ENCODE measurements around the gene VAT1.
A peak's percentile ranks its signal among the peaks of the same experiment; 100 is the strongest.
"Not testable (repeated sequence)": the region's sequence is repeated elsewhere in the genome, so short reads cannot be mapped to it uniquely, and the experiment has no call there.

Gene VAT1

GRCh38 chr17:43003542-43004172, 18.5 kb downstream of the VAT1 start:
- DNase-seq = no peak

- DNase-seq = not testable (repeated sequence)
Observed at GRCh38 chr17:43000894-43001293, 21.3 kb downstream of the VAT1 start.

GRCh38 chr17:42999003-42999525, 23.1 kb downstream of the VAT1 start:
- DNase-seq = no peak

- DNase-seq = peak; percentile 99
Observed at GRCh38 chr17:42997984-42998938, 23.9 kb downstream of the VAT1 start, which contains the start of gene RPL27. RPL27 (plus strand) TSS chr17:42998419; CDS start chr17:42998751, 332 bp downstream.

GRCh38 chr17:42997390-42997983, 24.7 kb downstream of the VAT1 start:
- DNase-seq = no peak

GRCh38 chr17:42993913-42994312, 28.3 kb downstream of the VAT1 start:
- DNase-seq = not testable (repeated sequence)

GRCh38 chr17:42992872-42993271, 29.3 kb downstream of the VAT1 start:
- DNase-seq = no peak

- no peak for DNase-seq
Observed at GRCh38 chr17:42991471-42991870, 30.7 kb downstream of the VAT1 start.

GRCh38 chr17:42989726-42990652, 32.2 kb downstream of the VAT1 start:
- no peak for DNase-seq

GRCh38 chr17:42989141-42989540, 33.0 kb downstream of the VAT1 start:
- no peak for DNase-seq

GRCh38 chr17:42985225-42985624, 37.0 kb downstream of the VAT1 start:
- no peak for DNase-seq

- DNase-seq = no peak
Observed at GRCh38 chr17:42982266-42982665, 39.9 kb downstream of the VAT1 start.

- DNase-seq = peak; percentile 56
Observed at GRCh38 chr17:42980766-42981397, 41.3 kb downstream of the VAT1 start.

- peak; percentile 91 for DNase-seq
Observed at GRCh38 chr17:42980274-42980765, 41.9 kb downstream of the VAT1 start, which contains the start of gene RUNDC1. RUNDC1 (plus strand) TSS chr17:42980565; CDS start chr17:42980577, 12 bp downstream.

GRCh38 chr17:42979511-42980273, 42.5 kb downstream of the VAT1 start, which contains the start of gene PTGES3L:
PTGES3L (minus strand) TSS chr17:42980080; CDS start chr17:42980053, 27 bp downstream.
- peak; percentile 31 for DNase-seq

- not testable (repeated sequence) for DNase-seq
Observed at GRCh38 chr17:42975701-42976100, 46.5 kb downstream of the VAT1 start.

GRCh38 chr17:42975265-42975664, 46.9 kb downstream of the VAT1 start:
- no peak for DNase-seq

GRCh38 chr17:42973323-42973722, 48.9 kb downstream of the VAT1 start:
- DNase-seq = not testable (repeated sequence)

- DNase-seq = no peak
Observed at GRCh38 chr17:42971589-42971988, 50.6 kb downstream of the VAT1 start.

- DNase-seq = no peak
Observed at GRCh38 chr17:42969001-42969581, 53.1 kb downstream of the VAT1 start.
